HFFc6 (cell line): ENCODE measurements around the gene EIPR1. TPM values are rescaled to one million over a fixed set of nuclear protein-coding genes. Genes with fewer than 3 reads are reported as not detected.

Source experiments
- DNase-seq: peaks from one replicate; pipeline ENCODE4 v3.0.0-alpha.2; 2018
- H3K27ac Mint-ChIP-seq: 2 replicates; pipeline ENCODE4 v1.8.0; 2020; ENCODE audit warnings: mild to moderate bottlenecking, mixed read lengths
- H3K27me3 Mint-ChIP-seq: 2 replicates; pipeline ENCODE4 v1.8.0; 2021; ENCODE audit warnings: mild to moderate bottlenecking, moderate library complexity, mixed read lengths; ENCODE audit not compliant: insufficient read depth
- H3K36me3 Mint-ChIP-seq: 2 replicates; pipeline ENCODE4 v1.8.0; 2021; ENCODE audit warnings: low read depth, mixed read lengths
- H3K4me1 Mint-ChIP-seq: 2 replicates; pipeline ENCODE4 v1.8.0; 2020; ENCODE audit warnings: low read depth, mixed read lengths
- H3K4me3 Mint-ChIP-seq: 2 replicates; pipeline ENCODE4 v1.8.0; 2020; ENCODE audit warnings: mild to moderate bottlenecking, moderate library complexity, mixed read lengths
- H3K9me3 Mint-ChIP-seq: 2 replicates; pipeline ENCODE4 v1.8.0; 2020; ENCODE audit warnings: mild to moderate bottlenecking, mixed read lengths
- total RNA-seq, 6 experiments: library from RNA; stranded (reverse); fragmentation: NEBNext Ultra II Directional; extraction: Animal tissue kit (Norgen Biotek cat#: 25700); gene quantifications; 2 replicates in 1 of 6; 3 replicates in 5 of 6; pipeline ENCODE4 v1.2.3, GENCODE V29; 2021
- TF ChIP-seq, protein P1 (sequence below): fragments of 200-600 bp; sonication (generic); IDR thresholded peaks from 2 replicates; pipeline ENCODE4 v1.5.0; 2021; ENCODE audit warnings: antibody characterized with exemption, mild to moderate bottlenecking

EIPR1 gene
- total RNA-seq, 6 experiments from 2014 or later: 26.6 to 30.9 (median 28.8) TPM

DNA sequence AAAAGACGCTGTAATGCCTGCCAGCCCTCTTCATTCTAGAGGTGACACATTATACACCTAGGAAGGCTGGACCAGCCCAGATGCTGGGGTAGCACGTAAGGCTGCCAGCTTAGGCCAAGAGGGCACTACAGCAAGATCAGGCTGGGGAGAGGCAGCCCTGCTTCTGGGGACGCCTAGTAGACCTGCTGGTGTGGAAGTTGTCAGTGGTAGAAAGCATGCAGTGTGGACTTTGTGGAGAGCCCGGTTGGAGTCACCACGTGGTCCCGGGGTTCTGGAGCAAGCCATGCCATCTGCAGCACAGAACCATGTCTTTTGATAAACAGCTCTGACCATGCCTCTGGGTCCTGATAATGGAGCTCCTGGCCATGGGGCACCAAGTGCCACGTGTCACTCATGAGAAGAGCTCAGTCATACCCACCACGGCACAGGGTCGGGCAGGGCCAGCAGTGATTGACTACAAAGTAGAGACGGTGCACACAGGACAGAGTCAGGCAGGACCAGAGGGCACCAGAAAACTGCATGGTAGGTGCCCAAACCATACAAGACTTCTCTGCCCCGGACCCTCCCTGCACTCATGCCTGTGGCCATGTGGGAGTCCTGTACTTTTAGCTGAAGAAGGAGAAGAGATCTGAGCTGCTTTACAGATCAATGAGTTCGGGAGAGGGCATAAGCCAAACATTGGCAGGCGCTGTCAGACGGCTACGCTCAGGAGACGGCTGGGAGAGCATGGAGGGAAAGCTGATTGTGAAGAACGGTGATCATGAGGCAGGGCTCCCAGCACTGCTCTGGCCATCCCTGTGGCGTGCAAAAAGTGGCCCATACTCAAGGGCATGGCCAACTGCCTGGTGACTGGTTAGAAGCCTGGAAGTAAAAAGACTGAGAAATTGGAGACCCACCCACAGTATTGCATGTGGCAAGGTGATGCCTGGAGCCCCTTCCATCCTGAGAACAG lies 114.9 kb downstream of the EIPR1 start:
- Mint-ChIP-seq H3K9me3 (no peaks in the 10 kb centered on the region), H3K27ac (no peak overlapping the region), H3K36me3 (0 out of 2 replicates have a peak, but pooled peaks cover 4% of the 10 kb centered on the region), H3K4me1 (no peaks in the 10 kb centered on the region; the same call in 1 of the 2 replicates), H3K27me3 (no peaks in the 10 kb centered on the region), H3K4me3 (no peak overlapping the region)
- TF ChIP-seq, protein P1, sequence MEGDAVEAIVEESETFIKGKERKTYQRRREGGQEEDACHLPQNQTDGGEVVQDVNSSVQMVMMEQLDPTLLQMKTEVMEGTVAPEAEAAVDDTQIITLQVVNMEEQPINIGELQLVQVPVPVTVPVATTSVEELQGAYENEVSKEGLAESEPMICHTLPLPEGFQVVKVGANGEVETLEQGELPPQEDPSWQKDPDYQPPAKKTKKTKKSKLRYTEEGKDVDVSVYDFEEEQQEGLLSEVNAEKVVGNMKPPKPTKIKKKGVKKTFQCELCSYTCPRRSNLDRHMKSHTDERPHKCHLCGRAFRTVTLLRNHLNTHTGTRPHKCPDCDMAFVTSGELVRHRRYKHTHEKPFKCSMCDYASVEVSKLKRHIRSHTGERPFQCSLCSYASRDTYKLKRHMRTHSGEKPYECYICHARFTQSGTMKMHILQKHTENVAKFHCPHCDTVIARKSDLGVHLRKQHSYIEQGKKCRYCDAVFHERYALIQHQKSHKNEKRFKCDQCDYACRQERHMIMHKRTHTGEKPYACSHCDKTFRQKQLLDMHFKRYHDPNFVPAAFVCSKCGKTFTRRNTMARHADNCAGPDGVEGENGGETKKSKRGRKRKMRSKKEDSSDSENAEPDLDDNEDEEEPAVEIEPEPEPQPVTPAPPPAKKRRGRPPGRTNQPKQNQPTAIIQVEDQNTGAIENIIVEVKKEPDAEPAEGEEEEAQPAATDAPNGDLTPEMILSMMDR: no peak
- DNase-seq: no peak

- TF ChIP-seq, protein P1: no peak
- 0 out of 2 replicates have a peak, but pooled peaks cover 4% of the 10 kb centered on the region for H3K36me3 Mint-ChIP-seq
- H3K4me1 Mint-ChIP-seq: no peaks in the 10 kb centered on the region; the same call in 1 of the 2 replicates
- H3K27ac Mint-ChIP-seq: no peak overlapping the region
- DNase-seq: no peak
- no peak overlapping the region for H3K4me3 Mint-ChIP-seq
- H3K9me3 Mint-ChIP-seq: no peaks in the 10 kb centered on the region
- H3K27me3 Mint-ChIP-seq: no peaks in the 10 kb centered on the region
Observed at GRCh38 chr2:3261511-3261910, 116.1 kb downstream of the EIPR1 start.

- Mint-ChIP-seq H3K27me3 (no peaks in the 10 kb centered on the region), H3K36me3 (0 out of 2 replicates have a peak, but pooled peaks cover 4% of the 10 kb centered on the region), H3K4me3 (no peak overlapping the region), H3K9me3 (no peaks in the 10 kb centered on the region), H3K4me1 (no peaks in the 10 kb centered on the region; the same call in 1 of the 2 replicates), H3K27ac (no peak overlapping the region)
- TF ChIP-seq, protein P1: no peak
- DNase-seq: no peak
Observed at GRCh38 chr2:3260959-3261358, 116.7 kb downstream of the EIPR1 start.

DNA sequence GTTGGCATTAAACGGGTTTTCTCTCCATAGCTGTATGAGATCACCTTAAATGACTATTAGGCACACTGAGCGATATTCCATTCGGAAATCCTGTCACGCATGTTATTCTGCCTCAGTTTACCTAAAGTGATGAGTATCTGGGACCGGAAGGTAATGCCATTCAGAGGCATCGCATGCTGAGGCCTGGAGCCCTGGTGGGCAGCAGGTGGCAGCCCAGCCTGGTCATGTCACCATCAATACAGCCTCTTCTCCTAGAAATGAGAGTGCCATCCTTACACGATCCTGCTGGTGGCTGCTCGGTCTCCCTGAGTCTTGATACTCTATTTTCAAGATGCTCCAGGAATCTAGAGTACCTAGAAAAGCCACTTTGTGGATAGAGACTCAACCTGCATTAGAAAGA lies 119.8 kb downstream of the EIPR1 start:
- DNase-seq: no peak
- no peaks in the 10 kb centered on the region for H3K9me3 Mint-ChIP-seq
- H3K4me1 Mint-ChIP-seq: no peaks in the 10 kb centered on the region; the same call in 1 of the 2 replicates
- H3K4me3 Mint-ChIP-seq: no peak overlapping the region
- H3K36me3 Mint-ChIP-seq: 0 out of 2 replicates have a peak, but pooled peaks cover 7% of the 10 kb centered on the region
- TF ChIP-seq, protein P1: no peak
- H3K27me3 Mint-ChIP-seq: no peaks in the 10 kb centered on the region
- H3K27ac Mint-ChIP-seq: no peak overlapping the region

GRCh38 chr2:3257166-3257565 lies 120.5 kb downstream of the EIPR1 start:
- H3K27ac Mint-ChIP-seq: no peak overlapping the region
- H3K4me1 Mint-ChIP-seq: no peaks in the 10 kb centered on the region; the same call in 1 of the 2 replicates

More at GRCh38 chr2:3257166-3257565, 120.5 kb downstream of the EIPR1 start:
- Mint-ChIP-seq H3K36me3 (0 out of 2 replicates have a peak, but pooled peaks cover 4% of the 10 kb centered on the region), H3K27me3 (no peaks in the 10 kb centered on the region), H3K9me3 (no peaks in the 10 kb centered on the region), H3K4me3 (no peak overlapping the region)
- TF ChIP-seq, protein P1: no peak
- no peak for DNase-seq
